DMS153 treated with DMSO at 0.1 percent for 48 hours (cell line): ENCODE results near the gene SPNS2.

ENCODE experiments used
- DNase-seq: peaks from one replicate; lab custom pipeline; 2025; ENCODE audit not compliant: unreplicated experiment; lab: John Stamatoyannopoulos, UW

Gene SPNS2

GRCh38 chr17:4536742-4537411 is 38.2 kb downstream of the SPNS2 start:
- no peak for DNase-seq

GRCh38 chr17:4537451-4538235 is 39.0 kb downstream of the SPNS2 start:
- no peak for DNase-seq

- DNase-seq: no peak
Measured at GRCh38 chr17:4538236-4539002, 39.7 kb downstream of the SPNS2 start.

GRCh38 chr17:4539025-4539424 is 40.3 kb downstream of the SPNS2 start:
- no peak for DNase-seq

- DNase-seq: no peak
Measured at GRCh38 chr17:4539576-4540223, 41.0 kb downstream of the SPNS2 start.

- no peak for DNase-seq
Measured at GRCh38 chr17:4540224-4540651, 41.6 kb downstream of the SPNS2 start.

- no peak for DNase-seq
Measured at GRCh38 chr17:4540687-4541327, 42.1 kb downstream of the SPNS2 start.

- no peak for DNase-seq
Measured at GRCh38 chr17:4541328-4542002, 42.8 kb downstream of the SPNS2 start.

GRCh38 chr17:4542003-4542725 is 43.5 kb downstream of the SPNS2 start:
- no peak for DNase-seq

- DNase-seq: no peak
Measured at GRCh38 chr17:4542726-4543191, 44.1 kb downstream of the SPNS2 start.

GRCh38 chr17:4543557-4544026 is 44.9 kb downstream of the SPNS2 start:
- DNase-seq: no peak

- no peak for DNase-seq
Measured at GRCh38 chr17:4544135-4544950, 45.7 kb downstream of the SPNS2 start.

GRCh38 chr17:4544951-4545216 is 46.2 kb downstream of the SPNS2 start:
- no peak for DNase-seq

- no peak for DNase-seq
Measured at GRCh38 chr17:4545217-4545951, 46.7 kb downstream of the SPNS2 start.

- no peak for DNase-seq
Measured at GRCh38 chr17:4547118-4547906, 48.6 kb downstream of the SPNS2 start.

GRCh38 chr17:4548061-4548461 is 49.4 kb downstream of the SPNS2 start:
- DNase-seq: no peak
